Vagina (tissue), 2 donors: ENCODE measurements around the gene S1PR3.

Experiments
- POLR2A ChIP-seq, 2 donors: fragments of 450-650 bp; IDR thresholded peaks; one replicate each; pipeline ENCODE4 v1.6.1; 2017; ENCODE audit warnings: antibody characterized with exemption in 2 of 2, mild to moderate bottlenecking in 2 of 2, moderate library complexity in 2 of 2
- TF ChIP-seq, protein P1 (sequence below), 3 experiments: fragments of 450-650 bp in 2 of 3; fragments of 200-600 bp in 1 of 3; sonication (generic) in 1 of 3; IDR thresholded peaks; one replicate each; pipeline ENCODE4 v1.5.1; 2017 to 2019; ENCODE audit warnings: antibody characterized with exemption in 3 of 3, mild to moderate bottlenecking in 2 of 3, moderate library complexity in 2 of 3

DNA sequence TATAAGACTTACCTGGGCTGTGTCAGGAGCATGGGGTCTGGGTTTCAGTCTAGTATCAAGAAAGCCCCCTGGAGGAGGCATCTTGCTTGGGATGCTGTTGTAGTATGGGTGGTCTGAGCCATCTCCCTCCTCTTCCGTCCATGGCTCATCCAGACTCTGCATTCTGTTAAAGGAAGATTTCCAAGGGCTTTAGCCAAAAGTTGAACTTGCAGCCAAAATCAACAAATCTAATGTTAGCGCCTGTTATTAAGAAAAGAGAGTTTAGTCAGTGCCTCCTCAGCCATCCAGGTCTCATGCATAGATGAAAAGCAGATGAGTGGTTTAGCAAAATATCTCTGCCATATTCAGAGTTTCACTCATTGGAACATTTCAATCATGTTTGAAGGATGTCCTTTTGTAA, 55.6 kb downstream of the S1PR3 start:
- no peak for TF ChIP-seq POLR2A (IDR thresholded peaks at IDR 0.05)
- TF ChIP-seq, protein P1, sequence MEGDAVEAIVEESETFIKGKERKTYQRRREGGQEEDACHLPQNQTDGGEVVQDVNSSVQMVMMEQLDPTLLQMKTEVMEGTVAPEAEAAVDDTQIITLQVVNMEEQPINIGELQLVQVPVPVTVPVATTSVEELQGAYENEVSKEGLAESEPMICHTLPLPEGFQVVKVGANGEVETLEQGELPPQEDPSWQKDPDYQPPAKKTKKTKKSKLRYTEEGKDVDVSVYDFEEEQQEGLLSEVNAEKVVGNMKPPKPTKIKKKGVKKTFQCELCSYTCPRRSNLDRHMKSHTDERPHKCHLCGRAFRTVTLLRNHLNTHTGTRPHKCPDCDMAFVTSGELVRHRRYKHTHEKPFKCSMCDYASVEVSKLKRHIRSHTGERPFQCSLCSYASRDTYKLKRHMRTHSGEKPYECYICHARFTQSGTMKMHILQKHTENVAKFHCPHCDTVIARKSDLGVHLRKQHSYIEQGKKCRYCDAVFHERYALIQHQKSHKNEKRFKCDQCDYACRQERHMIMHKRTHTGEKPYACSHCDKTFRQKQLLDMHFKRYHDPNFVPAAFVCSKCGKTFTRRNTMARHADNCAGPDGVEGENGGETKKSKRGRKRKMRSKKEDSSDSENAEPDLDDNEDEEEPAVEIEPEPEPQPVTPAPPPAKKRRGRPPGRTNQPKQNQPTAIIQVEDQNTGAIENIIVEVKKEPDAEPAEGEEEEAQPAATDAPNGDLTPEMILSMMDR (IDR thresholded peaks at IDR 0.05) = no peak
